ES-I3 (cell line): ENCODE results near the gene OOSP1.
"Not testable (repeated sequence)": the region's sequence is repeated elsewhere in the genome, so short reads cannot be mapped to it uniquely, and the experiment has no call there.

Experiments used
- H3K36me3 ChIP-seq: 2 replicates; pipeline ENCODE4 v1.6.1; 2013; ENCODE audit warnings: mild to moderate bottlenecking, low read length, control low read depth, moderate library complexity; ENCODE audit not compliant: insufficient read depth
- H3K4me1 ChIP-seq: 2 replicates; pipeline ENCODE4 v1.6.1; 2013; ENCODE audit warnings: mild to moderate bottlenecking, control low read depth, low read length; ENCODE audit not compliant: insufficient read depth
- H3K9ac ChIP-seq: 2 replicates; pipeline ENCODE4 v1.6.1; 2013; ENCODE audit warnings: low read depth, mild to moderate bottlenecking, low read length, moderate library complexity
- H3K9me3 ChIP-seq: 2 replicates; pipeline ENCODE4 v1.6.1; 2013; ENCODE audit warnings: mild to moderate bottlenecking, low read length, moderate library complexity; ENCODE audit not compliant: control insufficient read depth, insufficient read depth

OOSP1 gene

GRCh38 chr11:59981106-59981770, 43.0 kb downstream of the OOSP1 start:
- no peaks in the 10 kb centered on the region for H3K4me1 ChIP-seq
- no peaks in the 10 kb centered on the region for H3K36me3 ChIP-seq
- H3K9ac ChIP-seq = no peak overlapping the region
- H3K9me3 ChIP-seq = no peaks in the 10 kb centered on the region

GRCh38 chr11:59982037-59982436, 43.8 kb downstream of the OOSP1 start:
- not testable (repeated sequence) for H3K4me1 ChIP-seq, H3K9me3 ChIP-seq, H3K36me3 ChIP-seq, H3K9ac ChIP-seq

- Histone ChIP-seq H3K4me1 (no peaks in the 10 kb centered on the region), H3K9ac (no peak overlapping the region), H3K9me3 (no peaks in the 10 kb centered on the region), H3K36me3 (no peaks in the 10 kb centered on the region)
These were observed 45.0 kb downstream of the OOSP1 start for GRCh38 chr11:59983212-59983611.

- H3K36me3 ChIP-seq = no peaks in the 10 kb centered on the region
- no peaks in the 10 kb centered on the region for H3K4me1 ChIP-seq
- no peak overlapping the region for H3K9ac ChIP-seq
- H3K9me3 ChIP-seq = no peaks in the 10 kb centered on the region
These were observed 46.1 kb downstream of the OOSP1 start for GRCh38 chr11:59984368-59984767.

- Histone ChIP-seq H3K9ac (no peak overlapping the region), H3K9me3 (no peaks in the 10 kb centered on the region), H3K4me1 (no peaks in the 10 kb centered on the region), H3K36me3 (no peaks in the 10 kb centered on the region)
These were observed 52.2 kb downstream of the OOSP1 start for GRCh38 chr11:59990421-59990820.

GRCh38 chr11:59992425-59992824, 54.2 kb downstream of the OOSP1 start:
- H3K36me3 ChIP-seq = no peaks in the 10 kb centered on the region
- H3K9ac ChIP-seq = no peak overlapping the region
- no peaks in the 10 kb centered on the region for H3K4me1 ChIP-seq
- no peaks in the 10 kb centered on the region for H3K9me3 ChIP-seq

GRCh38 chr11:59997800-59998199, 59.6 kb downstream of the OOSP1 start:
- Histone ChIP-seq H3K4me1 (no peaks in the 10 kb centered on the region), H3K9ac (no peak overlapping the region), H3K36me3 (no peaks in the 10 kb centered on the region), H3K9me3 (no peaks in the 10 kb centered on the region)

GRCh38 chr11:59999691-60000090, 61.5 kb downstream of the OOSP1 start:
- no peaks in the 10 kb centered on the region for H3K4me1 ChIP-seq
- H3K9me3 ChIP-seq = no peaks in the 10 kb centered on the region
- H3K9ac ChIP-seq = no peak overlapping the region
- H3K36me3 ChIP-seq = no peaks in the 10 kb centered on the region

GRCh38 chr11:60003729-60004128, 65.5 kb downstream of the OOSP1 start:
- H3K36me3 ChIP-seq = no peaks in the 10 kb centered on the region
- H3K9me3 ChIP-seq = no peaks in the 10 kb centered on the region
- H3K4me1 ChIP-seq = no peaks in the 10 kb centered on the region
- H3K9ac ChIP-seq = no peak overlapping the region

- Histone ChIP-seq H3K9ac (no peak overlapping the region), H3K4me1 (no peaks in the 10 kb centered on the region), H3K9me3 (no peaks in the 10 kb centered on the region), H3K36me3 (no peaks in the 10 kb centered on the region)
These were observed 67.1 kb downstream of the OOSP1 start for GRCh38 chr11:60005360-60005759.
